ENCODE results near the gene TXNIP.

The TXNIP gene

DNA sequence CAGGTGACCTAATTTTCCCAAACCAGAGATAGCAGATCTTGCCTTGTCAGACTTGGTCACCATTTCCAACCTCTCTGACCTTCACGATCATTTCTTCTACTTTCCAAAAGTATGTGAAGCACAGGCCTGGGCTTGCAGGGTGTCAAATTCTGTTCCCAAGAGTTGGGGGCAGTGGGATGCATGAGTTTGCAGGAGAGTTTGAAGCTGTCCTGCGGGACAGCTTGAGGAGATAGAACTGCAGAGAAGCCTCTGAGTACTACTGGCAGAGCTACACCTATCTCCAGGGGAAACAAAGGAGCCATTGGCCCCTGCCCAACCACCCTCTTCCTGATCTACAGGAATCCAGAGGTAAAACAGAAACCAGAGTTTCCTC lies 11.3 kb downstream of the TXNIP start:
- H3K4me1 ChIP-seq (ENCODE audit: control insufficient read depth in 1 of 2, insufficient read depth in 2 of 2, low read length in 2 of 2), result peaks cover 13 to 17% of the 10 kb centered on the region in 2 experiments
- H2BK12ac ChIP-seq (ENCODE audit: low read length), result peak overlapping the region; percentile 52
- no peak overlapping the region for H3K9ac ChIP-seq (ENCODE audit: low read length)
- H2BK5ac ChIP-seq (ENCODE audit: low read depth, low read length, poor library complexity), result peak overlapping the region; percentile 32
- H3K9me3 ChIP-seq (ENCODE audit: insufficient read depth, low read depth, low read length), result no peaks in the 10 kb centered on the region
- no peak overlapping the region for H3K4me2 ChIP-seq (ENCODE audit: low read length)
- H3K14ac ChIP-seq (ENCODE audit: low read length), result peak overlapping the region; percentile 20
- H2BK120ac ChIP-seq (ENCODE audit: insufficient read depth, low read length, poor library complexity), result peak overlapping the region; percentile 63
- H3K79me2 ChIP-seq (ENCODE audit: control insufficient read depth, insufficient read depth, low read length, poor library complexity), result no peaks in the 10 kb centered on the region
- peak overlapping the region; percentile 64 for H4K12ac ChIP-seq (ENCODE audit: low read depth, low read length)
- H3K4ac ChIP-seq (ENCODE audit: low read depth, low read length), result no peak overlapping the region
- no peak overlapping the region for H2AK5ac ChIP-seq (ENCODE audit: low read length)
- H2AFZ ChIP-seq (ENCODE audit: insufficient read depth, low read length, poor library complexity), result peak overlapping the region; percentile 30
- H3K27me3 ChIP-seq (ENCODE audit: insufficient read depth, low read length), result no peaks in the 10 kb centered on the region
- no peak overlapping the region for H3K4me3 ChIP-seq (ENCODE audit: low read depth, low read length)
- no peak overlapping the region for H3K23ac ChIP-seq (ENCODE audit: low read length)
- no peak overlapping the region for H3K18ac ChIP-seq (ENCODE audit: low read length)
- no peaks in the 10 kb centered on the region for H3K36me3 ChIP-seq (ENCODE audit: control insufficient read depth in 1 of 2, insufficient read depth in 2 of 2, low read length in 2 of 2)
- peak overlapping the region; percentile 14 for H3K27ac ChIP-seq (ENCODE audit: low read depth, low read length)
- no peak for DNase-seq
- H4K8ac ChIP-seq (ENCODE audit: low read depth, low read length), result peak overlapping the region; percentile 58
- no CpG with 5 or more reads among the region's 2 CpGs for WGBS (ENCODE audit: extremely low coverage, insufficient coverage, insufficient read length)
- peak overlapping the region; percentile 43 for H4K91ac ChIP-seq (ENCODE audit: low read depth, low read length)
- H3K79me1 ChIP-seq (ENCODE audit: low read length), result peaks cover 6% of the 10 kb centered on the region

DNA sequence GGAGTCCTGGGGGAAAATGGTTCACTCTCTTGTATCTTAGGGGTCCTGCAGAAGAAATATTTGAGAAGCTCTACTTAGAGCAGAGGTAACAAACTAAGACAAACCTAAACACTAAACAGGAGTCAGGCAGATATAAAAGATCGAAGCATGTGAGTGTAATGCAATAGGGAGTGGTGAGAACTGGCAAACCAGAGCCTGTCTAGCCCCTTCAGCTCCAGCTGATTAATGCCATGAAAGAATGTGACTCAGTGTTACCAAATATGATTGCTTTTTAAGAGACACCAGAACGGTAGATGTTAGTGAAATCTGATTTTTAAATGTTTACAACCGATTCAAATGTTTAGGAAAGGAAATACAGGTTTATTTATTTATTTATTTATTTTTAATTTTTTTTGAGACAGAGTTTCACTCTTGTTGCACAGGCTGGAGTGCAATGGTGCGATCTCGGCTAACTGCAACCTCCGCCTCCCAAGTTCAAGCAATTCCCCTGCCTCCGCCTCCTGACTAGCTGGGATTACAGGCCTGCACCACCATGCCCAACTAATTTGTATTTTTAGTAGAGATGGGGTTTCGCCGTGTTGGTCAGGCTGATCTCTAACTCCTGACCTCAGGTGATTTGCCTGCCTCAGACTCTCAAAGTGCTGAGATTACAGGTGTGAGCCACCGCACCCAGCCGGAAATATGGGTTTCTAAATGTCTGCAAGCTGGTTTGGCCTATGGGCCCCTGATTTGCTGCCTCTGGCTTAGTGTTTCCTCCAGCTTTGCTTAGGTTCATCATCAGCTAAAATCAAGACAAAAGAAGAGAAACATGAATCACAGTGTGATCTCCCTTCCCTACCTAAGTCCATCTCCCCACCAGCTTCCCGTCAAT lies 12.2 kb downstream of the TXNIP start:
- no peak overlapping the region for H3K9ac ChIP-seq (ENCODE audit: low read length)
- no peak overlapping the region for H3K23ac ChIP-seq (ENCODE audit: low read length)

GRCh38 chr1:145983206-145983675 lies 13.1 kb downstream of the TXNIP start:
- Histone ChIP-seq H2AFZ (ENCODE audit: insufficient read depth, low read length, poor library complexity) (no peak overlapping the region), H3K9ac (ENCODE audit: low read length) (no peak overlapping the region), H3K79me1 (ENCODE audit: low read length) (peaks cover 10% of the 10 kb centered on the region), H3K27ac (ENCODE audit: low read depth, low read length) (no peak overlapping the region), H3K79me2 (ENCODE audit: control insufficient read depth, insufficient read depth, low read length, poor library complexity) (no peaks in the 10 kb centered on the region), H3K14ac (ENCODE audit: low read length) (no peak overlapping the region), H2AK5ac (ENCODE audit: low read length) (no peak overlapping the region), H3K27me3 (ENCODE audit: insufficient read depth, low read length) (no peaks in the 10 kb centered on the region), H3K18ac (ENCODE audit: low read length) (no peak overlapping the region), H4K12ac (ENCODE audit: low read depth, low read length) (no peak overlapping the region), H3K9me3 (ENCODE audit: insufficient read depth, low read depth, low read length) (no peaks in the 10 kb centered on the region), H2BK12ac (ENCODE audit: low read length) (no peak overlapping the region), H3K4me3 (ENCODE audit: low read depth, low read length) (no peak overlapping the region), H3K4me2 (ENCODE audit: low read length) (no peak overlapping the region), H2BK120ac (ENCODE audit: insufficient read depth, low read length, poor library complexity) (no peak overlapping the region), H4K8ac (ENCODE audit: low read depth, low read length) (no peak overlapping the region), H3K23ac (ENCODE audit: low read length) (no peak overlapping the region), H4K91ac (ENCODE audit: low read depth, low read length) (no peak overlapping the region), H3K36me3 (ENCODE audit: control insufficient read depth in 1 of 2, insufficient read depth in 2 of 2, low read length in 2 of 2) (no peaks in the 10 kb centered on the region), H3K4ac (ENCODE audit: low read depth, low read length) (no peak overlapping the region), H3K4me1 (ENCODE audit: control insufficient read depth in 1 of 2, insufficient read depth in 2 of 2, low read length in 2 of 2) (peaks cover 18 to 27% of the 10 kb centered on the region in 2 experiments), H2BK5ac (ENCODE audit: low read depth, low read length, poor library complexity) (no peak overlapping the region)
- no CpG with 5 or more reads among the region's 1 CpG for WGBS (ENCODE audit: extremely low coverage, insufficient coverage, insufficient read length)
- DNase-seq, result no peak

More for the DNA sequence above, 12.2 kb downstream of the TXNIP start:
- H4K12ac ChIP-seq (ENCODE audit: low read depth, low read length), result no peak overlapping the region
- H3K79me1 ChIP-seq (ENCODE audit: low read length), result peaks cover 6% of the 10 kb centered on the region
- no peak overlapping the region for H2AK5ac ChIP-seq (ENCODE audit: low read length)
- H2BK5ac ChIP-seq (ENCODE audit: low read depth, low read length, poor library complexity), result no peak overlapping the region
- no peak overlapping the region for H3K4me2 ChIP-seq (ENCODE audit: low read length)
- H4K8ac ChIP-seq (ENCODE audit: low read depth, low read length), result no peak overlapping the region
- H3K27me3 ChIP-seq (ENCODE audit: insufficient read depth, low read length), result no peaks in the 10 kb centered on the region
- H3K4me3 ChIP-seq (ENCODE audit: low read depth, low read length), result no peak overlapping the region
- no peak overlapping the region for H3K14ac ChIP-seq (ENCODE audit: low read length)
- H2AFZ ChIP-seq (ENCODE audit: insufficient read depth, low read length, poor library complexity), result no peak overlapping the region
- no peak overlapping the region for H2BK12ac ChIP-seq (ENCODE audit: low read length)
- no peak for DNase-seq
- no peak overlapping the region for H3K18ac ChIP-seq (ENCODE audit: low read length)
- H3K36me3 ChIP-seq (ENCODE audit: control insufficient read depth in 1 of 2, insufficient read depth in 2 of 2, low read length in 2 of 2), result no peaks in the 10 kb centered on the region
- WGBS (ENCODE audit: extremely low coverage, insufficient coverage, insufficient read length), result no CpG with 5 or more reads among the region's 12 CpGs
- H3K4me1 ChIP-seq (ENCODE audit: control insufficient read depth in 1 of 2, insufficient read depth in 2 of 2, low read length in 2 of 2), result peaks cover 15 to 21% of the 10 kb centered on the region in 2 experiments
- no peaks in the 10 kb centered on the region for H3K79me2 ChIP-seq (ENCODE audit: control insufficient read depth, insufficient read depth, low read length, poor library complexity)
- no peak overlapping the region for H4K91ac ChIP-seq (ENCODE audit: low read depth, low read length)
- no peaks in the 10 kb centered on the region for H3K9me3 ChIP-seq (ENCODE audit: insufficient read depth, low read depth, low read length)
- H2BK120ac ChIP-seq (ENCODE audit: insufficient read depth, low read length, poor library complexity), result no peak overlapping the region
- H3K4ac ChIP-seq (ENCODE audit: low read depth, low read length), result no peak overlapping the region
- H3K27ac ChIP-seq (ENCODE audit: low read depth, low read length), result no peak overlapping the region

- no peak overlapping the region for H2BK120ac ChIP-seq (ENCODE audit: insufficient read depth, low read length, poor library complexity)
- WGBS (ENCODE audit: extremely low coverage, insufficient coverage, insufficient read length), result no CpG with 5 or more reads among the region's 6 CpGs
- no peak overlapping the region for H3K4me3 ChIP-seq (ENCODE audit: low read depth, low read length)
Measured at GRCh38 chr1:145982010-145982723, 14.2 kb downstream of the TXNIP start.

More at GRCh38 chr1:145982010-145982723, 14.2 kb downstream of the TXNIP start:
- H2AFZ ChIP-seq (ENCODE audit: insufficient read depth, low read length, poor library complexity), result no peak overlapping the region
- no peak overlapping the region for H4K8ac ChIP-seq (ENCODE audit: low read depth, low read length)
- no peak overlapping the region for H3K18ac ChIP-seq (ENCODE audit: low read length)
- H3K4me2 ChIP-seq (ENCODE audit: low read length), result no peak overlapping the region
- H2AK5ac ChIP-seq (ENCODE audit: low read length), result no peak overlapping the region
- no peak overlapping the region for H3K23ac ChIP-seq (ENCODE audit: low read length)
- H3K27ac ChIP-seq (ENCODE audit: low read depth, low read length), result no peak overlapping the region
- H3K9me3 ChIP-seq (ENCODE audit: insufficient read depth, low read depth, low read length), result no peaks in the 10 kb centered on the region
- H3K14ac ChIP-seq (ENCODE audit: low read length), result no peak overlapping the region
- H3K27me3 ChIP-seq (ENCODE audit: insufficient read depth, low read length), result no peaks in the 10 kb centered on the region
- H2BK5ac ChIP-seq (ENCODE audit: low read depth, low read length, poor library complexity), result no peak overlapping the region
- no peak overlapping the region for H3K4ac ChIP-seq (ENCODE audit: low read depth, low read length)
- H2BK12ac ChIP-seq (ENCODE audit: low read length), result no peak overlapping the region
- H3K79me1 ChIP-seq (ENCODE audit: low read length), result peaks cover 10% of the 10 kb centered on the region
- H3K9ac ChIP-seq (ENCODE audit: low read length), result no peak overlapping the region
- H3K36me3 ChIP-seq (ENCODE audit: control insufficient read depth in 1 of 2, insufficient read depth in 2 of 2, low read length in 2 of 2), result no peaks in the 10 kb centered on the region
- H3K4me1 ChIP-seq (ENCODE audit: control insufficient read depth in 1 of 2, insufficient read depth in 2 of 2, low read length in 2 of 2), result peaks cover 18 to 29% of the 10 kb centered on the region in 2 experiments
- no peak overlapping the region for H4K12ac ChIP-seq (ENCODE audit: low read depth, low read length)
- DNase-seq, result no peak
- no peak overlapping the region for H4K91ac ChIP-seq (ENCODE audit: low read depth, low read length)
- no peaks in the 10 kb centered on the region for H3K79me2 ChIP-seq (ENCODE audit: control insufficient read depth, insufficient read depth, low read length, poor library complexity)
